HL-60 (cell line): Measurements from ENCODE around the gene BRS3.

Source experiments
- CTCF ChIP-seq: IDR thresholded peaks from one replicate; pipeline ENCODE4 v1.5.1; 2011; ENCODE audit warnings: low read length, control low read depth, inconsistent platforms; ENCODE audit not compliant: insufficient read depth
- POLR2AphosphoS5 ChIP-seq: IDR thresholded peaks from 2 replicates; pipeline ENCODE4 v1.6.1; 2012; ENCODE audit warnings: low read depth

- no peak for TF ChIP-seq CTCF
- TF ChIP-seq POLR2AphosphoS5, result no peak
These were observed 38.2 kb downstream of the BRS3 start for GRCh38 chrX:136525738-136526606.
